Right lobe of liver (tissue), 4 donors: ENCODE measurements around the gene TLDC2.
"Not testable (repeated sequence)": the region's sequence is repeated elsewhere in the genome, so short reads cannot be mapped to it uniquely, and the experiment has no call there.

Experiments used
- POLR2A ChIP-seq: fragments of 450-650 bp; IDR thresholded peaks from one replicate; pipeline ENCODE4 v1.6.1; 2017; ENCODE audit warnings: antibody characterized with exemption, mild to moderate bottlenecking
- TF ChIP-seq, protein P1 (sequence below), 4 donors: fragments of 200-600 bp in 3 of 4; fragments of 450-650 bp in 1 of 4; IDR thresholded peaks; one replicate each; pipeline versions ENCODE4 v1.5.1 to v1.8.0; 2016 to 2022; ENCODE audit warnings: antibody characterized with exemption in 4 of 4, mild to moderate bottlenecking in 2 of 4
- donor health status: DM: no; HTN: no; CAD: no.
- donor health status: DM: no; HTN: no; CAD: no.
- donor health status: DM: no; HTN: yes; CAD: no.

DNA sequence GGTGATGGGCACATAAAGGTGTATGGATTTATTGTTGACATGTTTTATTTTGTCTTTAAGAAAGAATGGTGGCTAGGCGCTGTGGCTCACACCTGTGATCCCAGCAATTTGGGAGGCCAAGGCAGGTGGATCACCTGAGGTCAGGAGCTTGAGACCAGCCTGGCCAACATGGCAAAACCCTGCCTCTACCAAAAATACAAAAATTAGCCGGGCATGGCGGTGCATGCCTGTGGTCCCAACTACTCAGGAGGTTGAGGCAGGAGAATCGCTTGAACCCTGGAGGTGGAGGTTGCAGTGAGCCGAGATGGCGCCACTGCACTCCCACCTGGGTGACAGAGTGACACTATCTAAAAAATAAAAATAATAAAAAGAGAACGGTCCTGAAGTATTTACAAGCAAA lies 30.1 kb downstream of the TLDC2 start:
- TF ChIP-seq, protein P1, sequence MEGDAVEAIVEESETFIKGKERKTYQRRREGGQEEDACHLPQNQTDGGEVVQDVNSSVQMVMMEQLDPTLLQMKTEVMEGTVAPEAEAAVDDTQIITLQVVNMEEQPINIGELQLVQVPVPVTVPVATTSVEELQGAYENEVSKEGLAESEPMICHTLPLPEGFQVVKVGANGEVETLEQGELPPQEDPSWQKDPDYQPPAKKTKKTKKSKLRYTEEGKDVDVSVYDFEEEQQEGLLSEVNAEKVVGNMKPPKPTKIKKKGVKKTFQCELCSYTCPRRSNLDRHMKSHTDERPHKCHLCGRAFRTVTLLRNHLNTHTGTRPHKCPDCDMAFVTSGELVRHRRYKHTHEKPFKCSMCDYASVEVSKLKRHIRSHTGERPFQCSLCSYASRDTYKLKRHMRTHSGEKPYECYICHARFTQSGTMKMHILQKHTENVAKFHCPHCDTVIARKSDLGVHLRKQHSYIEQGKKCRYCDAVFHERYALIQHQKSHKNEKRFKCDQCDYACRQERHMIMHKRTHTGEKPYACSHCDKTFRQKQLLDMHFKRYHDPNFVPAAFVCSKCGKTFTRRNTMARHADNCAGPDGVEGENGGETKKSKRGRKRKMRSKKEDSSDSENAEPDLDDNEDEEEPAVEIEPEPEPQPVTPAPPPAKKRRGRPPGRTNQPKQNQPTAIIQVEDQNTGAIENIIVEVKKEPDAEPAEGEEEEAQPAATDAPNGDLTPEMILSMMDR (IDR thresholded peaks at IDR 0.05) = not testable (repeated sequence)
- TF ChIP-seq POLR2A = not testable (repeated sequence)
